HG02970 (cell line): ENCODE measurements around the gene KCTD16.

Experiments used
- ATAC-seq: cut with Tn5 transposase; IDR thresholded peaks from one replicate; pipeline ENCODE4 v1.9.1; 2021; ENCODE audit warnings: mild to moderate bottlenecking, moderate library complexity, moderate number of reproducible peaks; ENCODE audit not compliant: unreplicated experiment, low FRiP score

KCTD16 gene

DNA sequence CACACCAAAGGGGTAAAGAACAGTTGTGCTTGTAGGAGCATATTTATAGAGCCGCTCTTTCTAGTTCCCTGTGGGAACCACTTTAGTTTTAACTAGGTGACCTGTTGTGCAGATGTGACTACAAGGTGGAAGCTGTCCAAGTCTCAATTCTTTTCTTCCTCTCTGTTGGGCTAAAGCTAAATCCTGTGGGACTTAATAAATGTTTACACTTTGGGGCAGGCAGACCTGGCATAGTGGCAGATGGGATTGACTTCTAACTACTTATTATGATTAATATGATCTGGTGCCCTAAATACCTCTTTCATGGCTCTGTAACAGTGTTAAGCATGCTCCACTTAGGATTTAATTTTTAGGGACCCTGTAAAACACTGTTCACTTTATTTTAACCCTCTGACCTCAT, 265.3 kb downstream of the KCTD16 start:
- ATAC-seq, result no peak

- ATAC-seq, result no peak
These were observed 267.6 kb downstream of the KCTD16 start for GRCh38 chr5:144438237-144438636.

GRCh38 chr5:144448457-144448856, 277.8 kb downstream of the KCTD16 start:
- no peak for ATAC-seq

- ATAC-seq, result no peak
These were observed 280.7 kb downstream of the KCTD16 start for GRCh38 chr5:144451187-144451973.

- no peak for ATAC-seq
These were observed 283.1 kb downstream of the KCTD16 start for GRCh38 chr5:144453753-144454152.

GRCh38 chr5:144457160-144457559, 286.5 kb downstream of the KCTD16 start:
- ATAC-seq, result no peak

- ATAC-seq, result no peak
These were observed 287.5 kb downstream of the KCTD16 start for GRCh38 chr5:144458216-144458615.

GRCh38 chr5:144460600-144460999, 289.9 kb downstream of the KCTD16 start:
- no peak for ATAC-seq

DNA sequence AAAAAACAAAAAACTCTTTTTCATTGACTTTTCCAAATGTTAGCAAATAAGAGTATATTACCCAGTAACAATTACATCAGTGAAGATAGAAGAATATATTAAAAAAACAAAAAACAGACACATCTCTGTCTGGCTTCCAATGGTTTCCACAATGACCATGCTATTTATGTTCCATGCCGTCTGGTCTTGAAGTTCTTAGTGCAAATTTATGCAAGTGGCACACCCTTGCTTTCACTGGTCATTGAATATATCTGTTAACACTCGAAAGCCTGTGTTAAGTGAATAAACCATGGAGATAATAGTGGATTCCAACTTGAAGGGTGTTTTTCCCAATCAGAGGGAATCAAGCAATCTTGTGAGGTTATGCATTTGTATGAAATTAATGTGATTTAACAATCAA, 291.9 kb downstream of the KCTD16 start:
- ATAC-seq, result no peak

DNA sequence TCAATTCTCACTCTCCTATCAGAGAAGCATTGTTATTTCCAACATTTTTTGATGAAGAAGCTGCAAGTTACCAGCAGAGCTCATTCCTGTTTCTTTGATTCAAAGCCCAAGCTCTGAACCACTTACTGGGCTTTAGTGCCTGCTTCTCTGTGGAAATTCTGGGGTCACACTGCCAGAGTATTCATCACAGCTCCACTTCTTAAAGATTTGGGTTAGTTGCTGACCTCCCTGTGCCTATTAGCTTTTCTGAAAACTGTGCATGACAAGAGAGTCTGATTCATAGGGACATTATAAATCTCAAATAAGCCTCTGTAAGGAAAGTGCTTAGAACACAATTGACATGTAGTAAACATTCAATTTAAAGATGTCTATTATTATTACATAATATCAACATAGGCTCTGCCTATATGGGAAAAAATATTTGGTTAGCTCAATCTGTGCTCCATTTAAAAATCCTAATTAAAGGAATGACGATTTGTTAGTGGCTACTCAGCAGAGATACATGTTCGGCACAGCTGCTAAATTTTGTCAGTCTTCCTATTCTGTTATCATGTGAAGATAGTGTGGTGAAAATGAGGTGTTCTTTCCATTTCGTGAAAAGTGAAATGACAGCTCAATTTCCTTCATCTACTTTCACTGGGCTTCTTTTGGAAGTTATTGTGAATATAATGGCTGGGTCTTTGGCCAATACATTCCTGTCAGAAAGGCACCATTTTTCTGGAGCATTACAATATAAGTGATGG, 293.0 kb downstream of the KCTD16 start:
- no peak for ATAC-seq

DNA sequence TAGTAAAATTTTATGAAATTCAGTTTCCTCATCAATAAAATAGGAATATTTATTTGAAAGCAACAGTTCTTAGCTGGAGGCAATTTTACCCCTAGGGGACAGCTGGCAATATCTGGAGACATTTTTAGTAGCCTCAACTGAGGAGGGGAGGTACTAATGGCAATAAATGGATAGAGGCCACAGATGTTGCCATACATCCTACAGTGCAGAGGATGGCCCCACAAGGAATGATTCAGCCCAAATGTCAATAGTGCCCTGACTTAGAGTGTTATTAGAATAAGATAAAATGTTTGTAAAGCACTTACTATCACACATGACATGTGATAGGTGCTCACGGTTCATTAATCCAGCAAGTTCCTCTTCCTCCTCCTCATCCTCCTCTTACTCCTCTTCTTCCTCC, 293.6 kb downstream of the KCTD16 start:
- no peak for ATAC-seq

DNA sequence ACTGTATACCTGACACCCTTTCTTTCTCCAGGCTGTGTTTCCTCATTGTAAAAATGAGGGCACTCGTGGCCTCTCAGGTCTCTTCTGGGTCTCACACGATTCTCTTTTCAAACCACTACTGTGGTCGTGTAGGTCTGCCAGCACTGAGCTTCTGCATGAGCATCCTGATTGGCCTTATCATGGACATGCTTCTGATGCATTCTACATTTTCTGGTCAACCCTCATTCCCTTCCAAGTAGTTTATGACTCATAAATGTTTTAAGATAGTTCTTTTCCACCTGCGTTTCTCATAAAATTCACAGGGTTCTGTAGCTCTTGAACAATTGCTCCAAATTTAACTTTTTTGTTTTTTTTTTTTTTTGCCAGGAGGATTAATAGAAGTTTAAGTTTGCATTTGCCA, 294.8 kb downstream of the KCTD16 start:
- no peak for ATAC-seq

GRCh38 chr5:144467792-144468191, 297.1 kb downstream of the KCTD16 start:
- ATAC-seq, result no peak

- ATAC-seq, result no peak
These were observed 297.9 kb downstream of the KCTD16 start for GRCh38 chr5:144468571-144468970.

DNA sequence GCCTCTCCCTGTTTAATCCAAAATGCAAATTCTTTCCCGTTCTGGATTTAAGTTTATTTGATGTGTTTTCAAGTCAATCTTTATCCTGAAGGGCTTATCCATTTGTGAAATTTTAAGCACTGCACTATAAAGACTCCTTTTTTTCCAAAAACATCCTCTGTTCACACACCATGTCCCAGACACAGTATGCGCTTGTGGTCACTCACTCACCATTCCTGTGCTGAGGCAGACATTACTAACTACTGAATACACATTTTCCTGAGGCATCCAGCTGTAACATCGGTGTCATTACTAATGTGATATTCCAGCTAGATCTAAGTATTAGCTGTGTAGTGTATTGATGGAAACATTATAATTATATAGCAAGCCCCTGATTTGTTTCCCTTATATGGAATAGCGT, 298.4 kb downstream of the KCTD16 start:
- no peak for ATAC-seq

DNA sequence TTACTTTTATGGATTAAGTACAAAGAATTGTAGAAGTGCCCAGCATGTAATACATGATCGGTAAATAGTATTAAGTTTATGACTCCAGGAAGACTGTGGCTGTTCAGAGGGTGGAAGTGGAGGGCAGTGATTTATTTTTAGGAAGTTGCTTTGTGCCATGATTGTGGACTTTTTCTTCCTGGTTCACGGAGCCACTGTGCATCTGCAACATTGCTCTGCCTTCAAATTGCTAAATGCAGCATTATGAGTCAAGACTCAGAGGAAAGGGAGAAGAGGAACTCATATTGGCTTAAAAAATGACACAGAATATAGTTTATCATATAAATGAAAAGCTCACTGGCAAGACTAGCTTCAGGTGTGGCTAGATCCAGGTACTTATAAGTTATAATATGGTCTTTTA, 301.5 kb downstream of the KCTD16 start:
- ATAC-seq, result no peak

DNA sequence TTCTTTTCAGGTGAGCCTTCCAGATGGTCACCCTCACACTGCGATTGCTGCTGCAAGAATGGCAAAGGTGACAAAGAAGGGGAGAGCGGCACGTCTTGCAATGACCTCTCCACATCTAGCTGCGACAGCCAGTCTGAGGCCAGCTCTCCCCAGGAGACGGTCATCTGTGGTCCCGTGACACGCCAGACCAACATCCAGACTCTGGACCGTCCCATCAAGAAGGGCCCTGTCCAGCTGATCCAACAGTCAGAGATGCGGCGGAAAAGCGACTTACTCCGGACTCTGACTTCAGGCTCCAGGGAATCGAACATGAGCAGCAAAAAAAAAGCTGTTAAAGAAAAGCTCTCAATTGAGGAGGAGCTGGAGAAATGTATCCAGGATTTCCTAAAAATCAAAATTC, 303.0 kb downstream of the KCTD16 start:
- no peak for ATAC-seq

DNA sequence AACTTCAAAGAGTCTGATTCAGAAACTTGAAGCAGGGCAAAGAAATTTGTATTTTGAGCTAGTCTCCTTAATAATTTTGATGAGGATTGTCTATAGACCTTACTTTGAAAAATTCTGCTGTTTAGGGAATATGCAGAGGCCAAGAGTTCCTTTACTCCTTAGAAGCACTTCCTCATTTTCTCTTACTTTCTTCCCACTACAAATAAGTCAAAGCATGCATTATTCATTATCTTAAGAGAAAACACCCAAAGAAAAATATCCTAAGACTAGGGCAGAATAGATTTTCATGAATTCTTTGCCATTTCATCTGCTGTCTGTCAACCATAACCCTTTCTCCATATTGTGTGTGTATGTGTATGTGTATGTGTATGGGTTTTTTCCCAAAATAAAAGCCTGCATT, 307.9 kb downstream of the KCTD16 start:
- ATAC-seq, result no peak

GRCh38 chr5:144481861-144482260, 311.2 kb downstream of the KCTD16 start:
- ATAC-seq, result no peak

GRCh38 chr5:144484124-144484897, 313.6 kb downstream of the KCTD16 start:
- no peak for ATAC-seq

GRCh38 chr5:144485540-144485939, 314.9 kb downstream of the KCTD16 start:
- no peak for ATAC-seq
